ENCODE measurements around the gene NGLY1. TPM values are rescaled to one million over a fixed set of nuclear protein-coding genes. Genes with fewer than 3 reads are reported as not detected.

NGLY1 gene
- total RNA-seq, 2 donors from 2014 or later = 65.9 to 67.3 TPM

GRCh38 chr3:25719321-25719720, 63.9 kb downstream of the NGLY1 start:
- Mint-ChIP-seq H3K27me3 (ENCODE audit: low read depth) (no peaks in the 10 kb centered on the region), H3K27ac (no peak overlapping the region), H3K4me3 (no peak overlapping the region), H3K36me3 (ENCODE audit: insufficient read depth in 2 of 2) (peaks cover 2 to 3% of the 10 kb centered on the region in 2 donors), H3K9me3 (peaks cover 0 to 5% of the 10 kb centered on the region in 2 donors), H3K4me1 (ENCODE audit: low read depth) (no peaks in the 10 kb centered on the region)
- ATAC-seq (replicated peaks in 1 of 2) (no peak), DNase-seq (no peak)

- Mint-ChIP-seq H3K4me1 (ENCODE audit: low read depth) (no peaks in the 10 kb centered on the region), H3K27ac (no peak overlapping the region), H3K9me3 (peaks cover 0 to 5% of the 10 kb centered on the region in 2 donors), H3K27me3 (ENCODE audit: low read depth) (no peaks in the 10 kb centered on the region), H3K36me3 (ENCODE audit: insufficient read depth in 2 of 2) (peaks cover 2 to 3% of the 10 kb centered on the region in 2 donors), H3K4me3 (no peak overlapping the region)
- no peak for ATAC-seq (replicated peaks in 1 of 2)
- no peak for DNase-seq
These were observed 69.8 kb downstream of the NGLY1 start for GRCh38 chr3:25713341-25713985.

GRCh38 chr3:25711090-25711489, 72.2 kb downstream of the NGLY1 start:
- ATAC-seq (replicated peaks in 1 of 2) (no peak), DNase-seq (no peak)
- Mint-ChIP-seq H3K36me3 (ENCODE audit: insufficient read depth in 2 of 2) (no peaks in the 10 kb centered on the region), H3K4me3 (no peak overlapping the region), H3K27ac (no peak overlapping the region), H3K4me1 (ENCODE audit: low read depth) (no peaks in the 10 kb centered on the region), H3K9me3 (no peaks in the 10 kb centered on the region), H3K27me3 (ENCODE audit: low read depth) (no peaks in the 10 kb centered on the region)

GRCh38 chr3:25708036-25708435, 75.2 kb downstream of the NGLY1 start:
- ATAC-seq (replicated peaks in 1 of 2) (no peak), DNase-seq (no peak)
- Mint-ChIP-seq H3K9me3 (no peaks in the 10 kb centered on the region), H3K4me3 (no peak overlapping the region), H3K27me3 (ENCODE audit: low read depth) (peaks cover 5% of the 10 kb centered on the region), H3K27ac (no peak overlapping the region), H3K36me3 (ENCODE audit: insufficient read depth in 2 of 2) (no peaks in the 10 kb centered on the region), H3K4me1 (ENCODE audit: low read depth) (no peaks in the 10 kb centered on the region)

DNA sequence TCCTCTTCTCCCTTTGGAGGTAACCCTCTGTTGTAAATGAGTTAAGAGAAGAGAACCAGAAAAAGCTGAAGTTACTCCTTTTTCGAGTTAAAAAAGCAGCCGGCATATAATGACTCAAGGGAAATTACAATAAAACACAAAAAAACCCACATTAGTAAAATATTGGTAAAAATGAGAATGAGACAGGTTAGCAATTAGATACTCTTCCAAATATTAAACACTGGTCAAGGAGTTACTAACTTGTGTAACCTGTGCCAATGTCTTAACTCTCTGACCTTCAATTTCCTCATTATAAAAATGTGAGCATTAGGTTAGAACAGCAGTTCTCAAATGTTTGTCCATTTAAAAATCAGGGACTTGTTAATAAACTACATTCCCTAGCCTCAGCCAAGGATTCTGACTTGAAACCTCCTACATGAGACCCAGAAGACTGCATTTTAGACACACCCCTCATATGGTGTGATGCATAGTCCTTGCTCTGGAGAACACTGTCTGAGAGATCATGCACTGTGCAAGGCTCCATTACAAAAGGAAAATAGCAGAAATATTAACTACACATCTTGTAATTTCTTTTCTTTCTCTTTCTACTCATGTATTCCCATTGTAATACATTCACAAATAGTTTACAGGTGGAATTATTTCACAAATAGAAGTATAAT, 75.8 kb downstream of the NGLY1 start:
- ATAC-seq (replicated peaks in 1 of 2) (no peak), DNase-seq (no peak)
- H3K27ac Mint-ChIP-seq = no peak overlapping the region
- no peak overlapping the region for H3K4me3 Mint-ChIP-seq
- H3K36me3 Mint-ChIP-seq (ENCODE audit: insufficient read depth in 2 of 2) = no peaks in the 10 kb centered on the region
- no peaks in the 10 kb centered on the region for H3K9me3 Mint-ChIP-seq
- no peaks in the 10 kb centered on the region for H3K4me1 Mint-ChIP-seq (ENCODE audit: low read depth)
- H3K27me3 Mint-ChIP-seq (ENCODE audit: low read depth) = peaks cover 5% of the 10 kb centered on the region

DNA sequence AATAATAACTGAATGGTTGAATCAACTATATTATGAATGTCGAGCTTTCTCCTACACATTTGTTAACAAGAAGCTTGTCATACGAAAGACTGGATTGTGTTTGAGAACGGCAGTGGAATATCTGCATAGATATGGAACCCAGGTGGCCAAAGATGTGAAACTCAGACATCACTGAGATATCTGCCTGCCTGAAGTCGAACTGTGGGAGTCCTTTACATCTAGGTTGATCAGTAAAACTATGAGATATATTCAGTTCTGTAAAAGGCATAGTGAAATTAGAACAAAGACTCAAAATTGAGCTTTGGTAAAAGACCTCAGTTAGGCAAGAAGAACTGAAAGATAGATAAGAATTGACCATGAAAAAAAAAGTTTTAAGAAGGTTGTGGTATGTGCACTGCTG, 77.0 kb downstream of the NGLY1 start:
- H3K36me3 Mint-ChIP-seq (ENCODE audit: insufficient read depth in 2 of 2) = no peaks in the 10 kb centered on the region
- ATAC-seq (replicated peaks in 1 of 2) (no peak), DNase-seq (no peak)
- no peak overlapping the region for H3K27ac Mint-ChIP-seq
- no peak overlapping the region for H3K4me3 Mint-ChIP-seq
- H3K4me1 Mint-ChIP-seq (ENCODE audit: low read depth) = no peaks in the 10 kb centered on the region
- H3K9me3 Mint-ChIP-seq = no peaks in the 10 kb centered on the region
- H3K27me3 Mint-ChIP-seq (ENCODE audit: low read depth) = peaks cover 5% of the 10 kb centered on the region

DNA sequence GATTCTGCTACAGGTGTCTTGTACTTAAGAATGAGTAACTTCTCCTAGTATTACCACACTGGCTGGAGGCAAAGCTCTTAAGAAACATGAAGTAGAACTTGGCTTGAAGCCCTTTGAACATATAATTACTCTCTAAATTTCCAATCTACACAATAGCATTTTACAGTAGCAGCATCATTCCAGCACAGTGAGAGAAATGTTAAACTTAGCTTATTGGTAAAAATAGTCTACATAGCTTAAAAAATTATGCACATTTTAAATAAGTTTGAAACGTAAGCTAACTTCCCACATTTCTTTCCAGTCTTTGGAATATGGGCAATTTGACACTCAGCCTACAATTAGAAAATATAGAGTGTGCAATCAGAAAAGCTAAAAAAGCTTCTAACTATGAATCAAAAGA, 85.7 kb downstream of the NGLY1 start:
- Mint-ChIP-seq H3K9me3 (no peaks in the 10 kb centered on the region), H3K4me1 (ENCODE audit: low read depth) (no peaks in the 10 kb centered on the region), H3K27ac (no peak overlapping the region), H3K36me3 (ENCODE audit: insufficient read depth in 2 of 2) (no peaks in the 10 kb centered on the region), H3K4me3 (no peak overlapping the region), H3K27me3 (ENCODE audit: low read depth) (no peaks in the 10 kb centered on the region)
- no peak for ATAC-seq (replicated peaks in 1 of 2)
- DNase-seq = no peak

- ATAC-seq (replicated peaks in 1 of 2) (no peak), DNase-seq (no peak)
- Mint-ChIP-seq H3K4me3 (no peak overlapping the region), H3K27ac (no peak overlapping the region), H3K27me3 (ENCODE audit: low read depth) (peaks cover 10% of the 10 kb centered on the region), H3K4me1 (ENCODE audit: low read depth) (no peaks in the 10 kb centered on the region), H3K36me3 (ENCODE audit: insufficient read depth in 2 of 2) (no peaks in the 10 kb centered on the region), H3K9me3 (no peaks in the 10 kb centered on the region)
These were observed 87.4 kb downstream of the NGLY1 start for GRCh38 chr3:25695731-25696420.

DNA sequence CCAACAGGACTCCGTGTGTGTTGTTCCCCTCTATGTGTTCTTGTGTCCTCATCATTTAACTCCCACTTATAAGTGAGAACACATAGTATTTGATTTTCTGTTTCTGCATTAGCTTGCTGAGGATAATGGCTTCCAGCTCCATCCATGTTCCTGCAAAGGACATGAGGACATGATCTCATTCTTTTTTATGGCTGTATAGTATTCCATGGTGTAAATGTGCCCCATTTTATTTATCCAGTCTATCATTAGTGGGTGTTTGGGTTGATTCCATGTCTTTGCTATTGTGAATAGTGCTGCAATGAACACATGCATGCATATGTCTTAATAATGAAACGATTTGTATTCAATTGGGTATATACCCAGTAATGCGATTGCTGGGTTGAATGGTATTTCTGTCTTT, 90.0 kb downstream of the NGLY1 start:
- Mint-ChIP-seq H3K36me3 (ENCODE audit: insufficient read depth in 2 of 2) (no peaks in the 10 kb centered on the region), H3K9me3 (no peaks in the 10 kb centered on the region), H3K4me3 (no peak overlapping the region), H3K27ac (no peak overlapping the region), H3K27me3 (ENCODE audit: low read depth) (peaks cover 10% of the 10 kb centered on the region), H3K4me1 (ENCODE audit: low read depth) (no peaks in the 10 kb centered on the region)
- ATAC-seq (replicated peaks in 1 of 2) (no peak), DNase-seq (no peak)

DNA sequence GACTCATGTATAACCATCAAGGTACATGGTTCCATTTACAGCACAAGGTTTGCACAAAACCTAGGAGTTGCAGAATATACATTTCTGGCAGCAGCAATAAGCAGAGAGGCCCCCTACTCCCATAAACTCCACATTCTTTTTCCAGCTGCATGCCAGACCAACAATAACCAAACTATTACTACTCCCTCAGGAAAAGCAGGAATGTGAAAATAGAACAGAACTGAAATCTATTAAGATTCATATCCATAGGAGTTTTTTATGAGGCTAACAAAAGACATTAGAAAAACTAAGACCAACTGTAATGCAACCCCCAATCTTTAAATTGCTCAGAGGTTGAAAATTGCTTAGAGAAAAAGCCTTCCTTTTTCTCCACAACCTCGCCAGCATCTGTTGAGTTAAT, 90.9 kb downstream of the NGLY1 start:
- H3K9me3 Mint-ChIP-seq = no peaks in the 10 kb centered on the region
- H3K4me3 Mint-ChIP-seq = no peak overlapping the region
- no peak for DNase-seq
- H3K27me3 Mint-ChIP-seq (ENCODE audit: low read depth) = peaks cover 10% of the 10 kb centered on the region
- no peak for ATAC-seq (replicated peaks in 1 of 2)
- H3K27ac Mint-ChIP-seq = no peak overlapping the region
- no peaks in the 10 kb centered on the region for H3K4me1 Mint-ChIP-seq (ENCODE audit: low read depth)
- H3K36me3 Mint-ChIP-seq (ENCODE audit: insufficient read depth in 2 of 2) = no peaks in the 10 kb centered on the region

DNA sequence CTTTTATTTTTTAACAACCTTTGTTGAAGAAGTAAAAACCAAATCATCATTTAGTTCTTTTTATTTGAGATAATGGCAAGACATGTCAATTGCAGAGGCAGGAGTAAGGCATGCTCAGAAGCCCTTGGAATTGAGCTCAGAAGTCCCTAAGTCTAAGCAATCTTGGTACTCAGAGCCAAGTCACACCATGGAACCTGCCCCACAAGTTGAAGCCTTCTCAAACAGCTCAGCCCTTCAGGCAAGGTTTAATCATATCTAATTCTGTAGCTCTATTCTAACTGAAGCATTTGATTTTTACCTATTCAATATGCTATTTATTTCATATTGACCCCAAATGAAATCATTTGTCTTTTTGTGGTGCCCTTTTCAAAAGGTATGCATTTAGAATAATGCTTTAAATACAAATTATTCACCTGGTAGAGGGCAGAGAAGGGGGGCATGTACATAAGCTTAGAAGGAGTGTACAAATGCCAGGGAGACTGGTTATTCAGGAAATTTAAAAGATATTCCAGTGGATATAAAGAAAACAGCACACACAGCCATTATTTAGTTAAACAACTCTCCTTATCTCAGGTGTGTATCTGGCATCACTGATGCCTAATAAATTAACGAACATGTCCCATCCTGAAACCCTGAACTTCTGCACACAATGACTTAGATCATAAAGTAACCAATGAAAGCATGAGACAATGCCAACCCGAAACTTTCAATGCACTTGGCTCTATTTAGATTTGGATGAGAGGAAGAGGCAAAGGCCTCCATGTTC, 92.3 kb downstream of the NGLY1 start:
- H3K36me3 Mint-ChIP-seq (ENCODE audit: insufficient read depth in 2 of 2) = no peaks in the 10 kb centered on the region

DNA sequence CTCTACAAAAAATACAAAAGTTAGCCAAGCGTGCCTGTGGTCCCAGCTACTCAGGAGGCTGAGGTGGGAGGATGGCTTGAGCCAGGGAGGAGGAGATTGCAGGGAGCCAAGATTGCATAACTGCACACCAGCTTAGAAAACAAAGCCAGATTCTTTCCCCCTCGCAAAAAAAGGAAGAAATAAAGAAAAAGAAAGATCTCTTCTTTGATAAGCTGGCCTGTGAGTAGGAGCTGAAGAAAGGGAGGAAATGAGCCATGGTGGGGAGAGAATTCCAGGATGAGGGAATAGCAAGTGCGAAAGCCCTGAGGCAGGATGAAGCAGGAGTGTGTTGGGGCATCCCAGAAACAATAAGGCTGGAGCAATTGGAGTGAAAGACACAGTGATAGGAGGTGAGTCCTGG, 94.0 kb downstream of the NGLY1 start:
- Mint-ChIP-seq H3K27me3 (ENCODE audit: low read depth) (peaks cover 10% of the 10 kb centered on the region), H3K4me1 (ENCODE audit: low read depth) (no peaks in the 10 kb centered on the region), H3K27ac (no peak overlapping the region), H3K9me3 (no peaks in the 10 kb centered on the region), H3K36me3 (ENCODE audit: insufficient read depth in 2 of 2) (no peaks in the 10 kb centered on the region), H3K4me3 (no peak overlapping the region)
- ATAC-seq (replicated peaks in 1 of 2) (no peak), DNase-seq (no peak)

More for the DNA sequence above, 92.3 kb downstream of the NGLY1 start:
- no peak for ATAC-seq (replicated peaks in 1 of 2)
- peaks cover 10% of the 10 kb centered on the region for H3K27me3 Mint-ChIP-seq (ENCODE audit: low read depth)
- H3K27ac Mint-ChIP-seq = no peak overlapping the region
- H3K9me3 Mint-ChIP-seq = no peaks in the 10 kb centered on the region
- no peaks in the 10 kb centered on the region for H3K4me1 Mint-ChIP-seq (ENCODE audit: low read depth)
- H3K4me3 Mint-ChIP-seq = no peak overlapping the region
- no peak for DNase-seq

DNA sequence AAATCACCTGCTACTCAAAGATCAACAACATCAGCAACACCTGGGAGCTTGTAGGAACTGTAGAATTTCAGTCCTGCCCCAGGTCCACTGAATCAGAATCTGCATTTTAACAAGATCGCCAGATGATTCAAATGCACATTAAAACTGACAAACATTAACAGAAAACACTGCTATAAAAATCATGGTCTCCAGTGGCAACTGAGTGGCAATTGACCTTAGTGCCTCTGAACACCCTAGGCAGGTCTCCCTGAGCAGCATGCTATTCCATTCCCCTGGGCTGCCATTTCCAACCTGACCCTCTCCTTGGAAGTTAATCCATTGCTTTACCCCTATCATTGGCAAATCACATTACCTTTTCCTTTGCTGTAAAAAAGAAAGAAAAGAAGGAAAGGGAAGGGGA, 95.5 kb downstream of the NGLY1 start:
- Mint-ChIP-seq H3K4me1 (ENCODE audit: low read depth) (no peaks in the 10 kb centered on the region), H3K4me3 (no peak overlapping the region), H3K9me3 (no peaks in the 10 kb centered on the region), H3K27ac (no peak overlapping the region), H3K36me3 (ENCODE audit: insufficient read depth in 2 of 2) (no peaks in the 10 kb centered on the region), H3K27me3 (ENCODE audit: low read depth) (peaks cover 10% of the 10 kb centered on the region)
- DNase-seq (no peak), ATAC-seq (replicated peaks in 1 of 2) (no peak)

Measured in activated T-cell treated with anti-CD3 and anti-CD28 coated beads, Interleukin-2, amount 50 U/mL, for 72 hours (primary cell).